GM23248 (cell line): Measurements from ENCODE around the gene ARHGEF1. TPM values are rescaled to one million over a fixed set of nuclear protein-coding genes. Genes with fewer than 3 reads are reported as not detected.

Experiments
- DNase-seq: peaks from one replicate; pipeline ENCODE4 v3.0.0-alpha.2; 2015
- H2AFZ ChIP-seq: fragments of 200-600 bp; sonication (generic); 2 replicates; pipeline ENCODE4 v1.6.1; 2016; ENCODE audit warnings: antibody characterized with exemption
- H3F3A ChIP-seq: fragments of 200-600 bp; sonication (generic); 2 replicates; pipeline ENCODE4 v1.6.1; 2016; ENCODE audit warnings: mild to moderate bottlenecking, antibody characterized with exemption, mixed run types; ENCODE audit not compliant: insufficient read depth
- H3K27ac ChIP-seq: fragments of 200-600 bp; sonication (generic); 2 replicates; pipeline ENCODE4 v1.5.1; 2016; ENCODE audit warnings: mild to moderate bottlenecking
- H3K27me3 ChIP-seq: fragments of 200-600 bp; sonication (generic); replicated peaks from 2 replicates; pipeline ENCODE4 v1.6.1; 2016; ENCODE audit warnings: mild to moderate bottlenecking; ENCODE audit not compliant: insufficient read depth
- H3K36me3 ChIP-seq: fragments of 200-600 bp; sonication (generic); 2 replicates; pipeline ENCODE4 v1.6.1; 2016; ENCODE audit warnings: low read depth, mild to moderate bottlenecking
- H3K4me1 ChIP-seq: fragments of 200-600 bp; sonication (generic); 2 replicates; pipeline ENCODE4 v1.6.1; 2016; ENCODE audit warnings: mild to moderate bottlenecking; ENCODE audit not compliant: insufficient read depth
- H3K4me2 ChIP-seq: fragments of 200-600 bp; sonication (generic); one replicate; pipeline ENCODE4 v1.6.1; 2016; ENCODE audit warnings: mild to moderate bottlenecking; ENCODE audit not compliant: unreplicated experiment
- H3K4me3 ChIP-seq: fragments of 200-600 bp; sonication (generic); 2 replicates; pipeline ENCODE4 v1.5.1; 2016; ENCODE audit warnings: mild to moderate bottlenecking
- H3K79me2 ChIP-seq: fragments of 200-600 bp; sonication (generic); 2 replicates; pipeline ENCODE4 v1.6.1; 2016; ENCODE audit warnings: mild to moderate bottlenecking; ENCODE audit not compliant: insufficient read depth
- H3K9ac ChIP-seq: fragments of 200-600 bp; sonication (generic); 2 replicates; pipeline ENCODE4 v1.6.1; 2016; ENCODE audit warnings: mild to moderate bottlenecking
- H3K9me2 ChIP-seq: fragments of 200-600 bp; sonication (generic); 2 replicates; pipeline ENCODE4 v1.6.1; 2016; ENCODE audit warnings: mixed run types, mild to moderate bottlenecking, moderate library complexity; ENCODE audit not compliant: insufficient read depth
- H3K9me3 ChIP-seq: fragments of 200-600 bp; sonication (generic); one replicate; pipeline ENCODE4 v1.6.1; 2017; ENCODE audit warnings: low read depth
- H4K20me1 ChIP-seq: fragments of 200-600 bp; sonication (generic); 2 replicates; pipeline ENCODE4 v1.6.0; 2016; ENCODE audit not compliant: insufficient read depth
- EZH2 ChIP-seq: fragments of 200-600 bp; sonication (generic); IDR thresholded peaks from 2 replicates; pipeline ENCODE4 v1.6.1; 2018; ENCODE audit warnings: antibody characterized with exemption, mild to moderate bottlenecking; ENCODE audit not compliant: insufficient read depth, poor library complexity, severe bottlenecking
- EZH2phosphoT487 ChIP-seq: fragments of 200-600 bp; sonication (generic); IDR thresholded peaks from 2 replicates; pipeline ENCODE4 v1.6.1; 2018; ENCODE audit warnings: antibody characterized with exemption, moderate library complexity, mild to moderate bottlenecking, low read depth; ENCODE audit not compliant: insufficient read depth
- WGBS, 2 experiments: methylation state at CpG; one replicate each; pipeline ENCODE4 v1.1.6; 2015 to 2017; ENCODE audit warnings: low lambda C conversion rate in 2 of 2, low coverage in 1 of 2; ENCODE audit errors: missing lambda C conversion rate in 2 of 2; 5-methylcytosine and 5-hydroxymethylcytosine counted together
- in situ Hi-C: fragments of 300-500 bp; cut with MboI; formaldehyde crosslinking; loops from 2 replicates; pipeline ENCODE4 v1.15.0; 2020
- polyA plus RNA-seq: library from polyadenylated mRNA; unstranded; fragments of >200 nt; fragmentation: Nextera tagmentation; extraction: Ambion mirVana; gene quantifications from 2 replicates; pipeline ENCODE4 v1.2.1, GENCODE V29; 2016
- total RNA-seq: library from RNA; depleted of rRNA; stranded (reverse); fragments of >200 nt; shearing (Covaris generic); gene quantifications from 2 replicates; pipeline ENCODE4 v1.2.3, GENCODE V29; 2014

Gene ARHGEF1
- total and polyA plus RNA-seq, 2 experiments from 2014 or later, result 46.2 to 49.6 TPM

DNA sequence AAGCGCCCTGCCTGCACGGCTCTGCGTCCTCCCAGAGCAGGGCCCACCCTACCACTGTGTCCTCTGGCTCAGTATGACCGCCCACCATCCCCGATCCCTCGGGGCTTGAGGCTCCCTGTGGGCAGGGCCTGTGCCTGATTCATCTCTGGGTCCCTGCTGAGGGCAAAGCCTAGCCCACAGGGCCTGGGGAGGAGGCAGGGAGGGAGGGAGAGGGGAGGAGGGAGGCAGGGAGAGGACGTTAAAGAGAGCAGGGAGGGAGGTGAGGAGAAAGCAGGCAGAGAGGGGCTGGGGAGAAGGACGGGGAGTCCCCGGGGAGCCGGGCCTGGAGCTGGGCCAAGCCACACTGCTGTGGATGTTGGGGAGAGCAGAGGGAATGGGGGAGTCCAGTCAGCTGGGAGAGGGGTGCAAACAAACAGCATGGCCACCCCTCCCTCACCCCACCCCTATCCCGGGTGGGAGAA lies 49.3 kb downstream of the ARHGEF1 start:
- Histone ChIP-seq H2AFZ (no peak overlapping the region), H3F3A (no peaks in the 10 kb centered on the region), H3K9me2 (no peaks in the 10 kb centered on the region), H3K36me3 (no peaks in the 10 kb centered on the region), H3K27me3 (peaks cover 60% of the 10 kb centered on the region), H3K4me1 (peaks cover 7% of the 10 kb centered on the region), H3K4me3 (no peak overlapping the region), H3K9ac (no peak overlapping the region), H3K27ac (no peak overlapping the region), H3K79me2 (no peaks in the 10 kb centered on the region), H3K4me2 (no peak overlapping the region), H3K9me3 (no peaks in the 10 kb centered on the region), H4K20me1 (no peaks in the 10 kb centered on the region)
- in situ Hi-C loops, result no loop called here
- WGBS, 2 experiments, result 22 to 28% methylated on average over 7 to 11 of the region's 11 CpGs
- DNase-seq, result no peak
- no peak for TF ChIP-seq EZH2
- TF ChIP-seq EZH2phosphoT487, result no peak

DNA sequence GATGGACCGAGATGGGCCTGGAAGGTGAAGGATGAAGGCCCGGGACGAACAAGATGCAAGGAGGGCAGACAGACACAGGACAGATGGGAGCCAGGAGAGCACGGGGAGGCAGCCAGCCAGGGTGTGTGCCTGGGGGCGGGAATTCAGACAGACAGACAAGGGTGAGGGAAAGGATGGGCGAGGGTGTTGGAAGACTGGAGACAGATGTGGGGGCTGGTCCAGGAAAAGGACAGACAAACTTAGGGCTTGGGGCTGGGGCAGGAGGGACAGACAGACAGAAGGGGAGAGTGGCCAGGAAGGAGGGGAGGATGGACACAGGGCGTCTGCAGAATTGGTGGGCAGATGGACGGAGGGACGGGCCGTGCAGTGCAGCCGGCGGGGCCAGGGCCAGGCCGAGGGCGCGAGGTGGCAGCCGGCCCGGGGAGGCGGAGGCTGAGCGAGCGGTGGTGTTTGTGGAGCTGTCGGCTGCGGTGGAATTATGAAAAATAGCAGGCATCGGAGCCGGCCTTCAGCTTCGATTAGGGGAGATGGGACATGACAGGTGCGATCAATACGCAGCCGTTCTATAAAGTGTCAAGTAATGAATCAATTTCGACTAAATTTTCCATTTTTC lies 49.8 kb downstream of the ARHGEF1 start:
- no peaks in the 10 kb centered on the region for H3K9me3 ChIP-seq
- no peaks in the 10 kb centered on the region for H3F3A ChIP-seq
- peak overlapping the region; percentile 2 for H3K4me2 ChIP-seq
- H3K9me2 ChIP-seq, result no peaks in the 10 kb centered on the region
- H3K79me2 ChIP-seq, result no peaks in the 10 kb centered on the region
- H2AFZ ChIP-seq, result no peak overlapping the region
- in situ Hi-C loops, result no loop called here
- TF ChIP-seq EZH2 (peak; percentile 42), EZH2phosphoT487 (no peak)
- WGBS, 2 experiments, result 5 to 6% methylated on average over 28 to 29 of the region's 29 CpGs
- H3K4me3 ChIP-seq, result no peak overlapping the region
- DNase-seq, result peak; percentile 50
- no peaks in the 10 kb centered on the region for H3K36me3 ChIP-seq
- H3K4me1 ChIP-seq, result peaks cover 7% of the 10 kb centered on the region
- H3K27ac ChIP-seq, result no peak overlapping the region
- H3K9ac ChIP-seq, result no peak overlapping the region
- no peaks in the 10 kb centered on the region for H4K20me1 ChIP-seq
- H3K27me3 ChIP-seq, result peaks cover 56% of the 10 kb centered on the region

DNA sequence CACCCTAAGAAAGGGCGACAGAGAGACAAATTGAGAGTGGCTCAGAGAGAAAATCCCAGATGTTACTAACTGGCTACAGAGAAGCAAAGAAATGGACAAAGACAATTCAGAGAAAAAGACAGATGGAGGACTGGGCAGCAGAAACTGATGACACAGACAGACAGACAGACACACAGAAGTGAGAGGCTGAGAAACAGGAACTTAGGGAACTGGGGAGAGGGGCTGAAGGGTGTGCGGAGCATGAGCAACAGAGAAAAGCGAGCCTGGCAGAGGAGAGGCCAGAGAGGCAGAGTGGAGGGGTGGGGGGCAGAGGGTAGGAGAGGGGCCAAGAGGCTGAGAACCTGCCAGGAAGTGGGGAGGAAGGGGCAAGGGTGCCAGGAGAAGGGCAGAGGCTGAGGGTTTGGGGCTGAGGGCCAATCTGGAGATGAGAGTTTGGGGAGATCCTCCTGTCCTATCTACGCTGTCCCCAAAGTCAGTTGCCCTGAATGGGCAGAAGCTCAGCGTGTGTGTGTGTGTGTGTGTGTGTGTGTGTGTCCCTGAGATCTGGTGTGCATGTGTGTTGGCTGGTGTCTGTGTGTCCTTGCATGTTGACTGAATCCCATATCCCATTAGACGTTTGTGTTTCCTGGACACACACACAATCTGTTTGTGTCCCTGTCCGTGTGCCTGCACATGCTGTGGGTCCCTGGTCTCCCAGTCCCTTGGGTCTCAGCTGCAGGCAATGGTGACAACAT lies 50.9 kb downstream of the ARHGEF1 start:
- Histone ChIP-seq H3K79me2 (no peaks in the 10 kb centered on the region), H3K4me2 (no peak overlapping the region), H3K27ac (no peak overlapping the region), H3K9me3 (no peaks in the 10 kb centered on the region), H3K9me2 (no peaks in the 10 kb centered on the region), H3K9ac (no peak overlapping the region), H3F3A (no peaks in the 10 kb centered on the region), H4K20me1 (no peaks in the 10 kb centered on the region), H2AFZ (no peak overlapping the region), H3K36me3 (no peaks in the 10 kb centered on the region), H3K4me1 (peaks cover 7% of the 10 kb centered on the region), H3K4me3 (no peak overlapping the region), H3K27me3 (peaks cover 50% of the 10 kb centered on the region)
- TF ChIP-seq EZH2, result no peak
- 0 out of 2 replicates have a peak, but pooled peaks have one; percentile 2 for TF ChIP-seq EZH2phosphoT487
- no peak for DNase-seq
- 44 to 48% methylated on average over 6 to 7 of the region's 7 CpGs for WGBS, 2 experiments
- in situ Hi-C loops, result no loop called here

DNA sequence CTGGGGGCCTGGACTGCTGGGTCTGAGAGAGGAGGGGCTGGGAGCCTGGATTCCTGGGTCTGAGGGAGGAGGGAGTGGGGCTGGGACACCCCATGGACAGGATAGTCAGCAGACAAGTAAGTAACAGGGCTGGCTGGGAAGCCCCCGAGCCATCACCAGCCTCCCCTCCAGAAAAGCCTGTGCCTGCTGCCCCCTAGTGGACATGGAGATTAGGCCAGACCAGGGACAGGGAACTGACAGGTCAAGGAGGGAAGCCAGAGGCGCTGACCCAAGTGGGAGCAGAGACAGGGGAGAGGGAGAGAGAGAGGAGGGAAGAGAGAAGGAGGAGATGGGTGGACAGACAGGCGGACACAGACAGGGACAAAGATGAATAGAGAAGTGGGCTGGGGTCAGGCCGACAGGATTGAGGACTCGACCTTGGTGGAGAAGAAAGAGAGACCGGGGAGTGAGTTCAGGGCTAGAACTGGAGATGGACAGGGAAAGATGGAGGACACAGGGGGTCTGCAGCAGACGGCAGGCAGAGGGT lies 51.9 kb downstream of the ARHGEF1 start:
- H3K36me3 ChIP-seq, result no peaks in the 10 kb centered on the region
- H3K9me3 ChIP-seq, result no peaks in the 10 kb centered on the region
- H3K9me2 ChIP-seq, result no peaks in the 10 kb centered on the region
- no peak overlapping the region for H3K27ac ChIP-seq
- H4K20me1 ChIP-seq, result no peaks in the 10 kb centered on the region
- H3K4me1 ChIP-seq, result peaks cover 7% of the 10 kb centered on the region
- H2AFZ ChIP-seq, result no peak overlapping the region
- peak; percentile 60 for DNase-seq
- 10 to 28% methylated on average over 6 to 7 of the region's 7 CpGs for whole genome bisulfite sequencing, 2 experiments
- in situ Hi-C loops, result no loop called here
- H3F3A ChIP-seq, result no peaks in the 10 kb centered on the region
- no peak overlapping the region for H3K4me3 ChIP-seq
- H3K79me2 ChIP-seq, result no peaks in the 10 kb centered on the region
- TF ChIP-seq EZH2phosphoT487 (no peak), EZH2 (no peak)
- H3K27me3 ChIP-seq, result peaks cover 40% of the 10 kb centered on the region
- no peak overlapping the region for H3K4me2 ChIP-seq
- no peak overlapping the region for H3K9ac ChIP-seq
